ENCODE results near the gene SDF4.
"Not testable (repeated sequence)": the region's sequence is repeated elsewhere in the genome, so short reads cannot be mapped to it uniquely, and the experiment has no call there.

The SDF4 gene

GRCh38 chr1:1248009-1248913, 16.5 kb upstream of the SDF4 start:
- not testable (repeated sequence) for H3K4me1 ChIP-seq (ENCODE audit: control insufficient read depth, insufficient read depth, low read length); H3K36me3 ChIP-seq (ENCODE audit: control insufficient read depth, insufficient read depth, low read length); H3K27ac ChIP-seq (ENCODE audit: insufficient read depth, low read depth, low read length, poor library complexity, severe bottlenecking); H3K4me3 ChIP-seq (ENCODE audit: insufficient read depth, low read depth, low read length); H3K9me3 ChIP-seq (ENCODE audit: control insufficient read depth, low read length)
- 92 to 93% methylated on average over 20 to 21 of the region's 21 CpGs for WGBS, 2 experiments
- peaks cover 25% of the 10 kb centered on the region for H3K27me3 ChIP-seq (ENCODE audit: control insufficient read depth, insufficient read depth, low read length, poor library complexity, severe bottlenecking)

- Histone ChIP-seq H3K4me3 (ENCODE audit: insufficient read depth, low read depth, low read length) (no peak overlapping the region), H3K4me1 (ENCODE audit: control insufficient read depth, insufficient read depth, low read length) (no peaks in the 10 kb centered on the region), H3K9me3 (ENCODE audit: control insufficient read depth, low read length) (no peaks in the 10 kb centered on the region), H3K27me3 (ENCODE audit: control insufficient read depth, insufficient read depth, low read length, poor library complexity, severe bottlenecking) (peaks cover 25% of the 10 kb centered on the region), H3K36me3 (ENCODE audit: control insufficient read depth, insufficient read depth, low read length) (no peaks in the 10 kb centered on the region), H3K27ac (ENCODE audit: insufficient read depth, low read depth, low read length, poor library complexity, severe bottlenecking) (no peak overlapping the region)
- WGBS, 2 experiments = 81 to 82% methylated on average over 25 of the region's 25 CpGs
Observed at GRCh38 chr1:1247341-1247913, 15.6 kb upstream of the SDF4 start.

GRCh38 chr1:1246577-1247340, 15.0 kb upstream of the SDF4 start, which contains the start of gene C1QTNF12:
TSS of gene C1QTNF12 (minus strand) at chr1:1246722. CDS start at chr1:1246690, 32 bp downstream.
- Histone ChIP-seq H3K9me3 (ENCODE audit: control insufficient read depth, low read length) (no peaks in the 10 kb centered on the region), H3K27ac (ENCODE audit: insufficient read depth, low read depth, low read length, poor library complexity, severe bottlenecking) (no peak within 1 kb of the TSS), H3K27me3 (ENCODE audit: control insufficient read depth, insufficient read depth, low read length, poor library complexity, severe bottlenecking) (peaks cover 25% of the 10 kb centered on the region), H3K36me3 (ENCODE audit: control insufficient read depth, insufficient read depth, low read length) (no peaks in the 10 kb centered on the region), H3K4me3 (ENCODE audit: insufficient read depth, low read depth, low read length) (peak within 1 kb of the TSS; percentile 4), H3K4me1 (ENCODE audit: control insufficient read depth, insufficient read depth, low read length) (no peaks in the 10 kb centered on the region)
- WGBS, 2 experiments = 8 to 9% methylated on average over 74 of the region's 74 CpGs

- H3K27ac ChIP-seq (ENCODE audit: insufficient read depth, low read depth, low read length, poor library complexity, severe bottlenecking) = no peak overlapping the region
- peaks cover 25% of the 10 kb centered on the region for H3K27me3 ChIP-seq (ENCODE audit: control insufficient read depth, insufficient read depth, low read length, poor library complexity, severe bottlenecking)
- peak overlapping the region; percentile 4 for H3K4me3 ChIP-seq (ENCODE audit: insufficient read depth, low read depth, low read length)
- 45 to 48% methylated on average over 44 to 45 of the region's 45 CpGs for WGBS, 2 experiments
- no peaks in the 10 kb centered on the region for H3K4me1 ChIP-seq (ENCODE audit: control insufficient read depth, insufficient read depth, low read length)
- no peaks in the 10 kb centered on the region for H3K9me3 ChIP-seq (ENCODE audit: control insufficient read depth, low read length)
- no peaks in the 10 kb centered on the region for H3K36me3 ChIP-seq (ENCODE audit: control insufficient read depth, insufficient read depth, low read length)
Observed at GRCh38 chr1:1245817-1246576, 14.2 kb upstream of the SDF4 start.

GRCh38 chr1:1245178-1245816, 13.5 kb upstream of the SDF4 start:
- 85 to 90% methylated on average over 22 of the region's 23 CpGs for WGBS, 2 experiments
- Histone ChIP-seq H3K27me3 (ENCODE audit: control insufficient read depth, insufficient read depth, low read length, poor library complexity, severe bottlenecking) (peaks cover 25% of the 10 kb centered on the region), H3K27ac (ENCODE audit: insufficient read depth, low read depth, low read length, poor library complexity, severe bottlenecking) (no peak overlapping the region)

GRCh38 chr1:1244192-1244811, 12.5 kb upstream of the SDF4 start:
- no peaks in the 10 kb centered on the region for H3K36me3 ChIP-seq (ENCODE audit: control insufficient read depth, insufficient read depth, low read length)
- H3K27ac ChIP-seq (ENCODE audit: insufficient read depth, low read depth, low read length, poor library complexity, severe bottlenecking) = no peak overlapping the region
- no peaks in the 10 kb centered on the region for H3K9me3 ChIP-seq (ENCODE audit: control insufficient read depth, low read length)
- WGBS, 2 experiments = 87 to 89% methylated on average over 30 of the region's 30 CpGs
- peaks cover 25% of the 10 kb centered on the region for H3K27me3 ChIP-seq (ENCODE audit: control insufficient read depth, insufficient read depth, low read length, poor library complexity, severe bottlenecking)
- no peak overlapping the region for H3K4me3 ChIP-seq (ENCODE audit: insufficient read depth, low read depth, low read length)
- H3K4me1 ChIP-seq (ENCODE audit: control insufficient read depth, insufficient read depth, low read length) = peaks cover 10% of the 10 kb centered on the region

More at GRCh38 chr1:1245178-1245816, 13.5 kb upstream of the SDF4 start:
- Histone ChIP-seq H3K36me3 (ENCODE audit: control insufficient read depth, insufficient read depth, low read length) (no peaks in the 10 kb centered on the region), H3K4me3 (ENCODE audit: insufficient read depth, low read depth, low read length) (no peak overlapping the region), H3K9me3 (ENCODE audit: control insufficient read depth, low read length) (no peaks in the 10 kb centered on the region), H3K4me1 (ENCODE audit: control insufficient read depth, insufficient read depth, low read length) (peaks cover under 1% of the 10 kb centered on the region)

GRCh38 chr1:1243807-1244191, 12.0 kb upstream of the SDF4 start:
- peaks cover 25% of the 10 kb centered on the region for H3K27me3 ChIP-seq (ENCODE audit: control insufficient read depth, insufficient read depth, low read length, poor library complexity, severe bottlenecking)
- 76 to 79% methylated on average over 23 of the region's 23 CpGs for WGBS, 2 experiments
- no peaks in the 10 kb centered on the region for H3K36me3 ChIP-seq (ENCODE audit: control insufficient read depth, insufficient read depth, low read length)
- no peaks in the 10 kb centered on the region for H3K9me3 ChIP-seq (ENCODE audit: control insufficient read depth, low read length)
- H3K27ac ChIP-seq (ENCODE audit: insufficient read depth, low read depth, low read length, poor library complexity, severe bottlenecking) = no peak overlapping the region
- no peak overlapping the region for H3K4me3 ChIP-seq (ENCODE audit: insufficient read depth, low read depth, low read length)
- H3K4me1 ChIP-seq (ENCODE audit: control insufficient read depth, insufficient read depth, low read length) = peaks cover 11% of the 10 kb centered on the region

- Histone ChIP-seq H3K9me3 (ENCODE audit: control insufficient read depth, low read length) (no peaks in the 10 kb centered on the region), H3K27me3 (ENCODE audit: control insufficient read depth, insufficient read depth, low read length, poor library complexity, severe bottlenecking) (peaks cover 25% of the 10 kb centered on the region), H3K27ac (ENCODE audit: insufficient read depth, low read depth, low read length, poor library complexity, severe bottlenecking) (no peak overlapping the region), H3K4me3 (ENCODE audit: insufficient read depth, low read depth, low read length) (no peak overlapping the region), H3K4me1 (ENCODE audit: control insufficient read depth, insufficient read depth, low read length) (peaks cover 11% of the 10 kb centered on the region), H3K36me3 (ENCODE audit: control insufficient read depth, insufficient read depth, low read length) (no peaks in the 10 kb centered on the region)
- WGBS, 2 experiments = 95% methylated on average over 23 of the region's 23 CpGs
Observed at GRCh38 chr1:1243266-1243660, 11.5 kb upstream of the SDF4 start.
